Islet precursor cell (in vitro differentiated cells): ENCODE measurements around the gene VSTM5.
"Not testable (repeated sequence)": the region's sequence is repeated elsewhere in the genome, so short reads cannot be mapped to it uniquely, and the experiment has no call there.

Experiments
- DNase-seq: peaks from one replicate; pipeline ENCODE4 v3.0.0-alpha.2; 2018

VSTM5 gene

GRCh38 chr11:93784935-93785360 is 65.5 kb downstream of the VSTM5 start:
- DNase-seq, result no peak

GRCh38 chr11:93784145-93784934 is 66.1 kb downstream of the VSTM5 start, which contains the start of gene MED17:
Gene MED17, plus strand, starts transcription at chr11:93784282. Its CDS starts 232 bp downstream, at chr11:93784514.
- peak; percentile 97 for DNase-seq

GRCh38 chr11:93783765-93784144 is 66.7 kb downstream of the VSTM5 start:
- no peak for DNase-seq

GRCh38 chr11:93783362-93783761 is 67.1 kb downstream of the VSTM5 start:
- no peak for DNase-seq

GRCh38 chr11:93775289-93775688 is 75.1 kb downstream of the VSTM5 start:
- DNase-seq, result no peak

GRCh38 chr11:93774560-93774959 is 75.9 kb downstream of the VSTM5 start:
- not testable (repeated sequence) for DNase-seq

- DNase-seq, result no peak
These were observed 76.7 kb downstream of the VSTM5 start for GRCh38 chr11:93773601-93774200.

GRCh38 chr11:93773045-93773477 is 77.4 kb downstream of the VSTM5 start:
- DNase-seq, result peak; percentile 71

GRCh38 chr11:93772123-93772522 is 78.3 kb downstream of the VSTM5 start:
- no peak for DNase-seq

- no peak for DNase-seq
These were observed 80.3 kb downstream of the VSTM5 start for GRCh38 chr11:93770160-93770559.
